ENCODE data around the gene KCNT2. TPM values are rescaled to one million over a fixed set of nuclear protein-coding genes. Genes with fewer than 3 reads are reported as not detected.

Gene KCNT2
- total RNA-seq, 6 experiments from 2014 or later: 0.23 to 1.4 (median 0.32) TPM

- no peak for TF ChIP-seq CTCF (IDR thresholded peaks at IDR 0.05)
- H3K27ac Mint-ChIP-seq: no peak overlapping the region
- no peak for DNase-seq
- no peaks in the 10 kb centered on the region for H3K36me3 Mint-ChIP-seq (ENCODE audit: low read depth)
- no peaks in the 10 kb centered on the region for H3K9me3 Mint-ChIP-seq
- no peaks in the 10 kb centered on the region for H3K27me3 Mint-ChIP-seq (ENCODE audit: insufficient read depth)
- no peak overlapping the region for H3K4me3 Mint-ChIP-seq
- H3K4me1 Mint-ChIP-seq (ENCODE audit: low read depth): no peaks in the 10 kb centered on the region
Observed at GRCh38 chr1:196312739-196313138, 295.5 kb downstream of the KCNT2 start.

- no peaks in the 10 kb centered on the region for H3K4me1 Mint-ChIP-seq (ENCODE audit: low read depth)
- H3K27ac Mint-ChIP-seq: no peak overlapping the region
- H3K27me3 Mint-ChIP-seq (ENCODE audit: insufficient read depth): peaks cover 1% of the 10 kb centered on the region; the same call in 1 of the 2 replicates
- no peaks in the 10 kb centered on the region for H3K36me3 Mint-ChIP-seq (ENCODE audit: low read depth)
- peak; percentile 76 for TF ChIP-seq CTCF (IDR thresholded peaks at IDR 0.05)
- H3K9me3 Mint-ChIP-seq: no peaks in the 10 kb centered on the region
- peak; percentile 43 for DNase-seq
- H3K4me3 Mint-ChIP-seq: no peak overlapping the region
Observed at GRCh38 chr1:196309386-196309785, 298.9 kb downstream of the KCNT2 start.

- Mint-ChIP-seq H3K9me3 (no peaks in the 10 kb centered on the region), H3K4me3 (no peak overlapping the region)
Observed at GRCh38 chr1:196308176-196308575, 300.1 kb downstream of the KCNT2 start.

GRCh38 chr1:196306421-196306820 lies 301.8 kb downstream of the KCNT2 start:
- TF ChIP-seq CTCF (IDR thresholded peaks at IDR 0.05): no peak
- DNase-seq: no peak
- Mint-ChIP-seq H3K4me1 (ENCODE audit: low read depth) (no peaks in the 10 kb centered on the region), H3K9me3 (no peaks in the 10 kb centered on the region), H3K27ac (no peak overlapping the region), H3K27me3 (ENCODE audit: insufficient read depth) (peaks cover 1% of the 10 kb centered on the region; the same call in 1 of the 2 replicates), H3K36me3 (ENCODE audit: low read depth) (no peaks in the 10 kb centered on the region), H3K4me3 (no peak overlapping the region)

More at GRCh38 chr1:196308176-196308575, 300.1 kb downstream of the KCNT2 start:
- Mint-ChIP-seq H3K4me1 (ENCODE audit: low read depth) (no peaks in the 10 kb centered on the region), H3K36me3 (ENCODE audit: low read depth) (no peaks in the 10 kb centered on the region), H3K27me3 (ENCODE audit: insufficient read depth) (peaks cover 1% of the 10 kb centered on the region; the same call in 1 of the 2 replicates), H3K27ac (no peak overlapping the region)
- TF ChIP-seq CTCF (IDR thresholded peaks at IDR 0.05): no peak
- DNase-seq: no peak

- Mint-ChIP-seq H3K4me1 (ENCODE audit: low read depth) (no peaks in the 10 kb centered on the region), H3K4me3 (no peak overlapping the region), H3K36me3 (ENCODE audit: low read depth) (no peaks in the 10 kb centered on the region), H3K27me3 (ENCODE audit: insufficient read depth) (peaks cover 1% of the 10 kb centered on the region; the same call in 1 of the 2 replicates), H3K9me3 (no peaks in the 10 kb centered on the region), H3K27ac (no peak overlapping the region)
- no peak for DNase-seq
- TF ChIP-seq CTCF (IDR thresholded peaks at IDR 0.05): no peak
Observed at GRCh38 chr1:196305216-196305615, 303.0 kb downstream of the KCNT2 start.

GRCh38 chr1:196302981-196303380 lies 305.3 kb downstream of the KCNT2 start:
- H3K4me1 Mint-ChIP-seq (ENCODE audit: low read depth): no peaks in the 10 kb centered on the region

More at GRCh38 chr1:196302981-196303380, 305.3 kb downstream of the KCNT2 start:
- Mint-ChIP-seq H3K9me3 (no peaks in the 10 kb centered on the region), H3K27ac (no peak overlapping the region), H3K36me3 (ENCODE audit: low read depth) (no peaks in the 10 kb centered on the region), H3K27me3 (ENCODE audit: insufficient read depth) (peaks cover 1% of the 10 kb centered on the region; the same call in 1 of the 2 replicates), H3K4me3 (no peak overlapping the region)
- no peak for DNase-seq
- no peak for TF ChIP-seq CTCF (IDR thresholded peaks at IDR 0.05)
